Measurements from ENCODE around the gene KNDC1. TPM values are rescaled to one million over a fixed set of nuclear protein-coding genes. Genes with fewer than 3 reads are reported as not detected.

The KNDC1 gene
- total RNA-seq, 4 donors from 2014 or later = 3.7 to 5.9 (median 4.8) TPM

GRCh38 chr10:133184591-133185244 is 24.7 kb downstream of the KNDC1 start:
- peaks cover 0 to 4% of the 10 kb centered on the region in 2 donors for H3K27me3 ChIP-seq
- no peaks in the 10 kb centered on the region for H3K9me3 ChIP-seq
- no peaks in the 10 kb centered on the region for H3K36me3 ChIP-seq
- H3K4me3 ChIP-seq = no peak overlapping the region
- WGBS, 2 donors = 80 to 83% methylated on average over 22 to 23 of the region's 23 CpGs
- no peak overlapping the region for H3K27ac ChIP-seq
- H3K4me1 ChIP-seq = peaks cover 0 to 9% (median 0%) of the 10 kb centered on the region in 4 donors
- TF ChIP-seq, protein P1, sequence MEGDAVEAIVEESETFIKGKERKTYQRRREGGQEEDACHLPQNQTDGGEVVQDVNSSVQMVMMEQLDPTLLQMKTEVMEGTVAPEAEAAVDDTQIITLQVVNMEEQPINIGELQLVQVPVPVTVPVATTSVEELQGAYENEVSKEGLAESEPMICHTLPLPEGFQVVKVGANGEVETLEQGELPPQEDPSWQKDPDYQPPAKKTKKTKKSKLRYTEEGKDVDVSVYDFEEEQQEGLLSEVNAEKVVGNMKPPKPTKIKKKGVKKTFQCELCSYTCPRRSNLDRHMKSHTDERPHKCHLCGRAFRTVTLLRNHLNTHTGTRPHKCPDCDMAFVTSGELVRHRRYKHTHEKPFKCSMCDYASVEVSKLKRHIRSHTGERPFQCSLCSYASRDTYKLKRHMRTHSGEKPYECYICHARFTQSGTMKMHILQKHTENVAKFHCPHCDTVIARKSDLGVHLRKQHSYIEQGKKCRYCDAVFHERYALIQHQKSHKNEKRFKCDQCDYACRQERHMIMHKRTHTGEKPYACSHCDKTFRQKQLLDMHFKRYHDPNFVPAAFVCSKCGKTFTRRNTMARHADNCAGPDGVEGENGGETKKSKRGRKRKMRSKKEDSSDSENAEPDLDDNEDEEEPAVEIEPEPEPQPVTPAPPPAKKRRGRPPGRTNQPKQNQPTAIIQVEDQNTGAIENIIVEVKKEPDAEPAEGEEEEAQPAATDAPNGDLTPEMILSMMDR (IDR thresholded peaks at IDR 0.05) = no peak
- TF ChIP-seq POLR2A (IDR thresholded peaks at IDR 0.05) = no peak
- TF ChIP-seq EP300 (IDR thresholded peaks at IDR 0.05) = no peak
- DNase-seq (ENCODE audit: low spot score in 2 of 2) = no peak

- Histone ChIP-seq H3K4me3 (no peak overlapping the region), H3K27me3 (peaks cover 0 to 4% of the 10 kb centered on the region in 2 donors), H3K9me3 (no peaks in the 10 kb centered on the region), H3K4me1 (peaks cover 0 to 9% (median 0%) of the 10 kb centered on the region in 4 donors), H3K27ac (no peak overlapping the region), H3K36me3 (no peaks in the 10 kb centered on the region)
- WGBS, 2 donors = 46 to 57% methylated on average over 10 of the region's 11 CpGs
- no peak for DNase-seq (ENCODE audit: low spot score in 2 of 2)
- no peak for TF ChIP-seq POLR2A (IDR thresholded peaks at IDR 0.05)
- TF ChIP-seq EP300 (IDR thresholded peaks at IDR 0.05) = no peak
- TF ChIP-seq, protein P1 (IDR thresholded peaks at IDR 0.05) = no peak
Measured at GRCh38 chr10:133185421-133185820, 25.4 kb downstream of the KNDC1 start.

DNA sequence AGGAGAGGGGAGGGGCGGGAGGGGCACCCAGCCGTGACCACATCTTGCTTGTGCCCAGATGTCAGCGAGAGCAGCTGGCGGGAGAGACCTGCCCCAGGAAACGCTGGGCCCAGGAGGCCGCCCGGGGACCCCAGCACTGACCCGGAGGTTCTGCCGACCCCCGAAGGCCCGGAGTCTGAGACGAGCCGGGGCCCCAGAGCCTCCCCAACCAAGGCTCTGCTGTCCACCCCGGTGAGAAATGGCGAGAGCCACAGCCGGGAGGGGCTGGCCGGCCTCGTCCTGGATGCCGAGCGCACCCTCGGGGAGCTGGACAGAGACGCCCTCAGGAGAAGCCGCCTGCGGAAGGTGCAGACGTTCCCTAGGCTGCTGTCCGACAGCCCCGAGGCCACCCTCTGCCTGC is 25.9 kb downstream of the KNDC1 start:
- WGBS, 2 donors = 49 to 66% methylated on average over 16 to 25 of the region's 27 CpGs
- H3K9me3 ChIP-seq = peaks cover 0 to 3% (median 0%) of the 10 kb centered on the region in 4 donors
- TF ChIP-seq EP300 (IDR thresholded peaks at IDR 0.05) = no peak
- TF ChIP-seq, protein P1 (IDR thresholded peaks at IDR 0.05) = no peak
- TF ChIP-seq POLR2A (IDR thresholded peaks at IDR 0.05) = no peak
- H3K36me3 ChIP-seq = no peaks in the 10 kb centered on the region
- H3K27me3 ChIP-seq = peaks cover 0 to 4% of the 10 kb centered on the region in 2 donors
- no peak overlapping the region for H3K4me3 ChIP-seq
- no peak for DNase-seq (ENCODE audit: low spot score in 2 of 2)
- peaks cover 0 to 9% (median 0%) of the 10 kb centered on the region in 4 donors for H3K4me1 ChIP-seq
- no peak overlapping the region for H3K27ac ChIP-seq

DNA sequence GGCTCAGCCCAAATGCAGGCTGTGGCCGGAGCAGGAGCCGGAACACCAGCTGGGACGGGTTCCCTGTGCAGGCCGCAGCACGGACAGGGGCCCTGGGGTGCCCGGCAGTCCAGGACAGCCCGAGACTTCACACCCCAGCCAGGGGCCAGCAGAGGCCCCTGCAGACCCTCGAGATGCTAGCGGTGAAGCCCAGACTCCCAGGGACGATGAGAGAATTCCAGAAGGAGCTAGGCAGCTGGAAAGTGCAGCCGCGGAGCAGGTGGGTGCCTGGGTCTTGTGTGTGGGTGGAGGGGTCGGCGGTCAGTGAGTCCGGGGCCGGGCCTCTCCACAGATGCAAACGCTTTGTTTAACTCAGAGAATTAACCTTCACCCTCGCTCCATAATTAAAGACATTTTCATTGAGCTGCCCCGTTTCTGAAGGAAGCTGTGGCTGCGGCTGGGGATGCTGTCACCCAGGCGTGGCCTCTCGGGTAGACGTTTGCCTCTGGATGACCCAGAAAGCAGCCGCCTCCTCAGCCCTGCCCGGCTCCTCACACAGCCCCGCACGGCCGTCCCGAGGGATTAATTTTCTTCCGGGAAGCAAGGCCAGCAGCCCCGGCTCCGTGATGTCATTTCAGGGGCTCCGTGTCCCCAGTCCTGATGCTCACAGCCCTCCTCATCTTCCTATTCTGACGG is 26.5 kb downstream of the KNDC1 start:
- H3K27ac ChIP-seq = no peak overlapping the region
- no peaks in the 10 kb centered on the region for H3K36me3 ChIP-seq
- peaks cover 0 to 9% (median 0%) of the 10 kb centered on the region in 4 donors for H3K4me1 ChIP-seq
- no peak for DNase-seq (ENCODE audit: low spot score in 2 of 2)
- WGBS, 2 donors = 37 to 41% methylated on average over 21 to 32 of the region's 34 CpGs
- no peak overlapping the region for H3K4me3 ChIP-seq
- TF ChIP-seq EP300 (IDR thresholded peaks at IDR 0.05) = no peak
- TF ChIP-seq, protein P1 (IDR thresholded peaks at IDR 0.05) = no peak
- TF ChIP-seq POLR2A (IDR thresholded peaks at IDR 0.05) = no peak
- H3K27me3 ChIP-seq = peaks cover 0 to 4% of the 10 kb centered on the region in 2 donors
- H3K9me3 ChIP-seq = peaks cover 0 to 9% (median 0%) of the 10 kb centered on the region in 4 donors
